ENCODE results near the gene GABBR2. TPM values are rescaled to one million over a fixed set of nuclear protein-coding genes. Genes with fewer than 3 reads are reported as not detected.
A peak's percentile ranks its signal among the peaks of the same experiment; 100 is the strongest.

Gene GABBR2
- total and polyA plus RNA-seq, 9 of the 15 experiments (the other 6 are each of a cell fraction or from before 2014, with no cell fraction given) = 0.15 to 1.9 (median 0.32) TPM

GRCh38 chr9:98328770-98329169 lies 380.0 kb downstream of the GABBR2 start:
- POLR2A ChIA-PET = interaction anchor here (1.3 kb wide), 1 partner anchor 10 kb away, joined by 3 read pairs; no protein-coding TSS in a partner anchor
- FAIRE-seq (no peak), ATAC-seq (no peak), DNase-seq (ENCODE audit: extremely low read depth in 1 of 4, low spot score in 3 of 4) (no peak)
- Histone ChIP-seq H3K9me3 (replicated peaks; ENCODE audit: control insufficient read depth, insufficient read depth, low read depth, low read length) (no peaks in the 10 kb centered on the region), H3K4me2 (ENCODE audit: insufficient read depth, low read length) (no peak overlapping the region), H3K9ac (ENCODE audit: insufficient read depth in 1 of 2, low read depth in 2 of 2, low read length in 2 of 2) (no peak overlapping the region), H3K27ac (ENCODE audit: extremely low read depth, low read depth, low read length) (no peak overlapping the region), H3K27me3 (ENCODE audit: control insufficient read depth in 2 of 2, insufficient read depth in 2 of 2, low read length in 2 of 2) (no peaks in the 10 kb centered on the region), H3K9me1 (ENCODE audit: control insufficient read depth, insufficient read depth, low read length) (no peaks in the 10 kb centered on the region), H3K4me3 (no peak overlapping the region), H3K79me2 (ENCODE audit: control insufficient read depth, insufficient read depth, low read length) (no peaks in the 10 kb centered on the region), H3K4me1 (replicated peaks in 1 of 2; ENCODE audit: control insufficient read depth in 2 of 2, insufficient read depth in 2 of 2, low read length in 2 of 2) (peaks cover 18 to 37% of the 10 kb centered on the region in 2 experiments), H4K20me1 (replicated peaks; ENCODE audit: control insufficient read depth, insufficient read depth, low read length) (no peaks in the 10 kb centered on the region), H3K36me3 (ENCODE audit: control insufficient read depth, insufficient read depth, low read length) (no peaks in the 10 kb centered on the region), H2AFZ (ENCODE audit: low read depth, low read length) (no peak overlapping the region)
- in situ Hi-C loops (cut with MboI) = no loop called here
- whole genome bisulfite sequencing (ENCODE audit: insufficient coverage, low coverage, missing lambda C conversion rate) = 43% methylated on average over 4 of the region's 4 CpGs
- intact Hi-C loops (cut with micrococcal nuclease) = no loop called here
- CTCF ChIA-PET (ENCODE audit: low intra/inter-chr PET ratio) = no interaction called here
- no TSS peak for BruUV-seq (replicated peaks)
- no peak for TF ChIP-seq HDAC6 (IDR thresholded peaks at IDR 0.05; ENCODE audit: low read depth, low read length)
- TF ChIP-seq HMBOX1 (IDR thresholded peaks at IDR 0.05) = no peak
- TF ChIP-seq CHCHD3 (CRISPR knock-in tag; IDR thresholded peaks at IDR 0.05) = no peak
- TF ChIP-seq PKNOX1 (IDR thresholded peaks at IDR 0.05) = no peak
- no peak for TF ChIP-seq HMG20B (CRISPR knock-in tag; IDR thresholded peaks at IDR 0.05)
- TF ChIP-seq ZNF263 (CRISPR knock-in tag; IDR thresholded peaks at IDR 0.05; ENCODE audit: borderline replicate concordance) = no peak
- no peak for TF ChIP-seq ZNF277 (CRISPR knock-in tag; IDR thresholded peaks at IDR 0.05; ENCODE audit: borderline replicate concordance)
- no peak for TF ChIP-seq NR3C1 (CRISPR knock-in tag; IDR thresholded peaks at IDR 0.05)
- no peak for TF ChIP-seq ZNF133 (CRISPR knock-in tag; IDR thresholded peaks at IDR 0.05)
- no peak for TF ChIP-seq TBP (optimal IDR thresholded peaks at IDR 0.05; ENCODE audit: low read depth, low read length)
- TF ChIP-seq PYGO2 (tag; IDR thresholded peaks at IDR 0.05) = no peak
- no peak for TF ChIP-seq FOXA1 (IDR thresholded peaks at IDR 0.05; ENCODE audit: borderline replicate concordance)
- TF ChIP-seq ZBTB33 (CRISPR knock-in tag; IDR thresholded peaks at IDR 0.05) = no peak
- no peak for TF ChIP-seq ZNF282 (CRISPR knock-in tag; IDR thresholded peaks at IDR 0.05)
- no peak for TF ChIP-seq ZNF212 (CRISPR knock-in tag; IDR thresholded peaks at IDR 0.05)
- TF ChIP-seq ADNP (tag; IDR thresholded peaks at IDR 0.05) = peak; percentile 49
- TF ChIP-seq CBFA2T2 (conservative IDR thresholded peaks at IDR 0.05) = no peak
- TF ChIP-seq SIRT6 (IDR thresholded peaks at IDR 0.05; ENCODE audit: low read depth, low read length) = no peak
- TF ChIP-seq KDM1A (IDR thresholded peaks at IDR 0.05) = peak; percentile 27 to 59; a peak in 2 of 4 replicates
- no peak for TF ChIP-seq SP2 (IDR thresholded peaks at IDR 0.05; ENCODE audit: extremely low read depth, low read depth, low read length, poor library complexity, severe bottlenecking)
- TF ChIP-seq ZEB2 (IDR thresholded peaks at IDR 0.05) = no peak

Data from K562 (cell line).